H9 (cell line): ENCODE results near the gene DAD1. TPM values are rescaled to one million over a fixed set of nuclear protein-coding genes. Genes with fewer than 3 reads are reported as not detected.
"Not testable (repeated sequence)": the region's sequence is repeated elsewhere in the genome, so short reads cannot be mapped to it uniquely, and the experiment has no call there.

Source experiments
- DNase-seq: peaks from one replicate; pipeline ENCODE4 v3.0.0-alpha.2; 2017
- H2AFZ ChIP-seq: one replicate; pipeline ENCODE4 v1.6.1; 2013; ENCODE audit warnings: mild to moderate bottlenecking, low read length, control low read depth, moderate library complexity
- H2AK5ac ChIP-seq: 2 replicates; pipeline ENCODE4 v1.6.1; 2013; ENCODE audit warnings: low read length, control low read depth, mixed read lengths; ENCODE audit not compliant: insufficient read length
- H2BK120ac ChIP-seq: one replicate; pipeline ENCODE4 v1.6.1; 2013; ENCODE audit warnings: low read depth, mild to moderate bottlenecking, low read length, control low read depth, inconsistent platforms; ENCODE audit not compliant: poor library complexity, severe bottlenecking
- H2BK12ac ChIP-seq: 2 replicates; pipeline ENCODE4 v1.6.1; 2013; ENCODE audit warnings: low read length, control low read depth, mixed read lengths, low read depth; ENCODE audit not compliant: insufficient read length
- H2BK15ac ChIP-seq: 2 replicates; pipeline ENCODE4 v1.6.1; 2013; ENCODE audit warnings: low read depth, low read length, control low read depth
- H2BK20ac ChIP-seq: one replicate; pipeline ENCODE4 v1.6.1; 2013; ENCODE audit warnings: low read depth, mild to moderate bottlenecking, low read length, control low read depth, inconsistent platforms; ENCODE audit not compliant: poor library complexity, severe bottlenecking
- H2BK5ac ChIP-seq: 2 replicates; pipeline ENCODE4 v1.6.1; 2013; ENCODE audit warnings: low read length, control low read depth, mixed read lengths; ENCODE audit not compliant: insufficient read length
- H3K14ac ChIP-seq: 2 replicates; pipeline ENCODE4 v1.6.1; 2013; ENCODE audit warnings: low read length, control low read depth; ENCODE audit not compliant: insufficient read depth
- H3K18ac ChIP-seq: 2 replicates; pipeline ENCODE4 v1.6.1; 2013; ENCODE audit warnings: low read depth, mild to moderate bottlenecking, mixed read lengths, low read length, control low read depth; ENCODE audit not compliant: insufficient read length
- H3K23ac ChIP-seq: 2 replicates; pipeline ENCODE4 v1.6.1; 2013; ENCODE audit warnings: low read length, control low read depth, mixed read lengths, low read depth; ENCODE audit not compliant: insufficient read length
- H3K23me2 ChIP-seq: 2 replicates; pipeline ENCODE4 v1.6.1; 2013; ENCODE audit warnings: low read depth, mild to moderate bottlenecking, mixed read lengths, low read length, control low read depth; ENCODE audit not compliant: insufficient read length, poor library complexity, severe bottlenecking
- H3K27ac ChIP-seq: 2 replicates; pipeline ENCODE4 v1.5.1; 2013; ENCODE audit warnings: low read length, control low read depth, mixed read lengths, low read depth; ENCODE audit not compliant: insufficient read length
- H3K27me3 ChIP-seq: 2 replicates; pipeline ENCODE4 v1.6.1; 2013; ENCODE audit warnings: low read length, control low read depth, inconsistent platforms; ENCODE audit not compliant: insufficient read depth
- H3K4ac ChIP-seq: 2 replicates; pipeline ENCODE4 v1.6.1; 2013; ENCODE audit warnings: low read depth, mild to moderate bottlenecking, control low read depth, inconsistent platforms, low read length, moderate library complexity
- H3K4me1 ChIP-seq: 2 replicates; pipeline ENCODE4 v1.6.1; 2013; ENCODE audit warnings: low read length, control low read depth, inconsistent platforms; ENCODE audit not compliant: insufficient read depth
- H3K4me2 ChIP-seq: 2 replicates; pipeline ENCODE4 v1.6.1; 2013; ENCODE audit warnings: low read length, control low read depth, mixed read lengths; ENCODE audit not compliant: insufficient read length, insufficient read depth
- H3K56ac ChIP-seq: 2 replicates; pipeline ENCODE4 v1.6.1; 2013; ENCODE audit warnings: low read depth, mild to moderate bottlenecking, mixed read lengths, low read length, control low read depth; ENCODE audit not compliant: insufficient read length
- H3K79me1 ChIP-seq: 2 replicates; pipeline ENCODE4 v1.6.1; 2013; ENCODE audit warnings: low read depth, mild to moderate bottlenecking, moderate library complexity, low read length, control low read depth, inconsistent platforms; ENCODE audit not compliant: insufficient read depth, poor library complexity, severe bottlenecking
- H3K79me2 ChIP-seq: 2 replicates; pipeline ENCODE4 v1.6.1; 2013; ENCODE audit warnings: low read length, control low read depth, inconsistent platforms; ENCODE audit not compliant: insufficient read depth
- H3K9ac ChIP-seq: 2 replicates; pipeline ENCODE4 v1.6.1; 2013; ENCODE audit warnings: low read length, control low read depth, mixed read lengths; ENCODE audit not compliant: insufficient read length; ENCODE audit errors: extremely low read depth
- H3K9me3 ChIP-seq: one replicate; pipeline ENCODE4 v1.6.1; 2013; ENCODE audit warnings: low read depth, low read length, inconsistent platforms; ENCODE audit not compliant: control insufficient read depth
- H3T11ph ChIP-seq: one replicate; pipeline ENCODE4 v1.6.1; 2013; ENCODE audit warnings: mild to moderate bottlenecking, low read length, control low read depth, inconsistent platforms
- H4K20me1 ChIP-seq: one replicate; pipeline ENCODE4 v1.6.1; 2013; ENCODE audit not compliant: control insufficient read depth, insufficient read length, insufficient read depth
- H4K5ac ChIP-seq: 2 replicates; pipeline ENCODE4 v1.6.1; 2013; ENCODE audit warnings: low read depth, mild to moderate bottlenecking, mixed read lengths, low read length, control low read depth; ENCODE audit not compliant: insufficient read length
- H4K8ac ChIP-seq: replicated peaks from 2 replicates; pipeline ENCODE4 v1.6.1; 2013; ENCODE audit warnings: low read length, control low read depth, mixed read lengths, low read depth; ENCODE audit not compliant: insufficient read length
- H4K91ac ChIP-seq: 2 replicates; pipeline ENCODE4 v1.6.1; 2013; ENCODE audit warnings: low read depth, mild to moderate bottlenecking, moderate library complexity, mixed read lengths, low read length, control low read depth; ENCODE audit not compliant: insufficient read length
- H3K27ac Mint-ChIP-seq, 3 experiments: 2 replicates in 2 of 3; 3 replicates in 1 of 3; pipeline ENCODE4 v1.8.0; 2020 to 2021; ENCODE audit warnings: mixed read lengths in 3 of 3, mild to moderate bottlenecking in 1 of 3, moderate library complexity in 1 of 3
- H3K27me3 Mint-ChIP-seq: 2 replicates; pipeline ENCODE4 v1.8.0; 2021; ENCODE audit warnings: low read depth, mild to moderate bottlenecking, moderate library complexity, mixed read lengths
- H3K36me3 Mint-ChIP-seq, 3 experiments: 2 replicates in 2 of 3; 3 replicates in 1 of 3; pipeline ENCODE4 v1.8.0; 2020 to 2021; ENCODE audit warnings: low read depth in 3 of 3, mixed read lengths in 3 of 3; ENCODE audit not compliant: insufficient read depth in 1 of 3
- H3K4me1 Mint-ChIP-seq, 2 experiments: 2 replicates each; pipeline ENCODE4 v1.8.0; 2020; ENCODE audit warnings: mixed read lengths in 2 of 2
- H3K4me3 Mint-ChIP-seq, 2 experiments: 2 replicates in 1 of 2; 3 replicates in 1 of 2; pipeline ENCODE4 v1.8.0; 2020 to 2021; ENCODE audit warnings: mild to moderate bottlenecking in 2 of 2, mixed read lengths in 2 of 2, moderate library complexity in 1 of 2
- H3K9me3 Mint-ChIP-seq, 2 experiments: 2 replicates in 1 of 2; 3 replicates in 1 of 2; pipeline ENCODE4 v1.8.0; 2020; ENCODE audit warnings: mild to moderate bottlenecking in 2 of 2, mixed read lengths in 2 of 2, moderate library complexity in 1 of 2
- CTCF ChIP-seq: fragments of 200-600 bp; sonication (generic); conservative IDR thresholded peaks from 3 replicates; pipeline ENCODE4 v1.8.0; 2021; ENCODE audit warnings: antibody characterized with exemption, mild to moderate bottlenecking
- WGBS: extraction: QIAGEN DNeasy Blood & Tissue Kit; methylation state at CpG from one replicate; pipeline ENCODE4 v1.1.7; 2013; ENCODE audit warnings: missing lambda C conversion rate, low lambda C conversion rate, mixed read lengths; ENCODE audit not compliant: insufficient read length; ENCODE audit errors: extremely low coverage; 5-methylcytosine and 5-hydroxymethylcytosine counted together
- long read RNA-seq: library from polyadenylated mRNA; unstranded; transcript quantifications from one replicate; pipeline ENCODE4 v2.0.0, GENCODE V29; 2020
- total RNA-seq: library from RNA; stranded (reverse); gene quantifications from 2 replicates; pipeline ENCODE4 v1.2.1, GENCODE V29; 2021

The DAD1 gene
- total RNA-seq, result 127 TPM in 2 replicates
- long read RNA-seq, transcript DAD1-201 (3 exons, 731 nt), result major isoform, 72 of 76 reads
- long read RNA-seq, partial matches to known transcripts, result 2 of 76 reads
- long read RNA-seq, other reads (novel, unspliced or antisense), result 1 of 76 reads

- TF ChIP-seq CTCF, result peak; percentile 41; the same call in 1 of the 3 replicates
- no CpG with 5 or more reads among the region's 44 CpGs for WGBS
- peak within 1 kb of the TSS; percentile 67; the same call in 1 of the 2 replicates for H3K14ac ChIP-seq
These were observed at the start of gene DAD1 for GRCh38 chr14:22589096-22589839. TSS of gene DAD1 (minus strand) at chr14:22589224. CDS start at chr14:22589157, 67 bp downstream.

GRCh38 chr14:22635980-22636379 lies 47.0 kb upstream of the DAD1 start:
- H3K27ac Mint-ChIP-seq, H3K23me2 ChIP-seq, H2BK12ac ChIP-seq, H4K5ac ChIP-seq, H3K79me2 ChIP-seq, H3K27me3 Mint-ChIP-seq, DNase-seq, H3K27ac ChIP-seq, H2BK120ac ChIP-seq, H3K23ac ChIP-seq, H2AFZ ChIP-seq, H3K4me1 Mint-ChIP-seq, H3K9me3 ChIP-seq, H2BK5ac ChIP-seq, H3K79me1 ChIP-seq, H2AK5ac ChIP-seq, H3K18ac ChIP-seq, H2BK20ac ChIP-seq, H3K4me2 ChIP-seq, H3K4me3 Mint-ChIP-seq, H4K8ac ChIP-seq, H3K27me3 ChIP-seq, H3T11ph ChIP-seq, H3K4me1 ChIP-seq, H4K91ac ChIP-seq, H2BK15ac ChIP-seq, H3K14ac ChIP-seq, H3K56ac ChIP-seq, H4K20me1 ChIP-seq, H3K4ac ChIP-seq, H3K9ac ChIP-seq: not testable (repeated sequence)
- peaks cover 34 to 38% of the 10 kb centered on the region in 2 experiments for H3K9me3 Mint-ChIP-seq
- no CpG with 5 or more reads among the region's 1 CpG for WGBS
- peaks cover 2 to 23% (median 4%) of the 10 kb centered on the region in 3 experiments for H3K36me3 Mint-ChIP-seq

More at GRCh38 chr14:22589096-22589839, at the start of gene DAD1:
- H3K9me3 Mint-ChIP-seq, result no peaks in the 10 kb centered on the region
- H3K27me3 Mint-ChIP-seq, result no peaks in the 10 kb centered on the region
- peaks cover 4 to 12% (median 5%) of the 10 kb centered on the region in 3 experiments; a peak in 5 of 7 replicates for H3K36me3 Mint-ChIP-seq
- Histone ChIP-seq H3K23me2 (peaks cover 9% of the 10 kb centered on the region), H4K91ac (no peak within 1 kb of the TSS), H3K4me2 (peak within 1 kb of the TSS; percentile 71), H3K27ac (peak within 1 kb of the TSS; percentile 8), H2BK5ac (no peak within 1 kb of the TSS), H3K23ac (no peak within 1 kb of the TSS), H3K27me3 (no peaks in the 10 kb centered on the region), H2BK20ac (no peak within 1 kb of the TSS), H3K9me3 (no peaks in the 10 kb centered on the region), H3T11ph (no peak within 1 kb of the TSS), H2AFZ (no peak within 1 kb of the TSS), H4K5ac (no peak within 1 kb of the TSS), H2BK12ac (no peak within 1 kb of the TSS), H2BK15ac (no peak within 1 kb of the TSS), H3K9ac (peak within 1 kb of the TSS; percentile 82), H3K79me1 (peaks cover 7% of the 10 kb centered on the region), H2AK5ac (no peak within 1 kb of the TSS), H4K20me1 (no peaks in the 10 kb centered on the region), H3K56ac (no peak within 1 kb of the TSS), H4K8ac (no peak within 1 kb of the TSS), H2BK120ac (no peak within 1 kb of the TSS), H3K4me1 (no peaks in the 10 kb centered on the region; the same call in 1 of the 2 replicates), H3K4ac (no peak within 1 kb of the TSS), H3K18ac (no peak within 1 kb of the TSS), H3K79me2 (peaks cover 14% of the 10 kb centered on the region; the same call in 1 of the 2 replicates)
- peak within 1 kb of the TSS; percentile 100 for H3K4me3 Mint-ChIP-seq
- peaks cover 16 to 32% of the 10 kb centered on the region in 2 experiments for H3K4me1 Mint-ChIP-seq
- H3K27ac Mint-ChIP-seq, result peak within 1 kb of the TSS; percentile 97 to 99 (median 99)
- peak; percentile 99 for DNase-seq
